Neural progenitor cell (in vitro differentiated cells): ENCODE results near the gene MTHFR. TPM values are rescaled to one million over a fixed set of nuclear protein-coding genes. Genes with fewer than 3 reads are reported as not detected.
A peak's percentile ranks its signal among the peaks of the same experiment; 100 is the strongest.

Experiments
- DNase-seq: peaks from one replicate; pipeline ENCODE4 v3.0.0-alpha.2; 2016; ENCODE audit warnings: low spot score
- H2AFZ ChIP-seq: fragments of 200-600 bp; sonication (generic); replicated peaks from 2 replicates; pipeline ENCODE4 v1.6.1; 2016; ENCODE audit warnings: antibody characterized with exemption
- H3F3A ChIP-seq: fragments of 200-600 bp; sonication (generic); 2 replicates; pipeline ENCODE4 v1.6.1; 2016; ENCODE audit warnings: antibody characterized with exemption, low read depth
- H3K27ac ChIP-seq: fragments of 200-600 bp; sonication (generic); 2 replicates; pipeline ENCODE4 v1.5.1; 2016; ENCODE audit warnings: mild to moderate bottlenecking
- H3K27me3 ChIP-seq: fragments of 200-600 bp; sonication (generic); 2 replicates; pipeline ENCODE4 v1.6.1; 2016; ENCODE audit warnings: mild to moderate bottlenecking, moderate library complexity
- H3K36me3 ChIP-seq: fragments of 200-600 bp; sonication (generic); 2 replicates; pipeline ENCODE4 v1.5.1; 2016
- H3K4me1 ChIP-seq: fragments of 200-600 bp; sonication (generic); 2 replicates; pipeline ENCODE4 v1.6.1; 2016; ENCODE audit warnings: mixed run types
- H3K4me2 ChIP-seq: fragments of 200-600 bp; sonication (generic); 2 replicates; pipeline ENCODE4 v1.6.1; 2016
- H3K4me3 ChIP-seq: fragments of 200-600 bp; sonication (generic); 2 replicates; pipeline ENCODE4 v1.5.1; 2016
- H3K79me2 ChIP-seq: fragments of 200-600 bp; sonication (generic); 2 replicates; pipeline ENCODE4 v1.6.1; 2016; ENCODE audit warnings: low read depth
- H3K9ac ChIP-seq: fragments of 200-600 bp; sonication (generic); 2 replicates; pipeline ENCODE4 v1.6.1; 2016
- H3K9me3 ChIP-seq: fragments of 200-600 bp; sonication (generic); 2 replicates; pipeline ENCODE4 v1.5.1; 2016; ENCODE audit warnings: low read depth
- H4K20me1 ChIP-seq: fragments of 200-600 bp; sonication (generic); 2 replicates; pipeline ENCODE4 v1.6.1; 2016; ENCODE audit warnings: low read depth
- H3K27ac Mint-ChIP-seq: 3 replicates; pipeline ENCODE4 v1.8.0; 2021; ENCODE audit warnings: mixed read lengths
- H3K27me3 Mint-ChIP-seq: 2 replicates; pipeline ENCODE4 v1.8.0; 2022; ENCODE audit warnings: low read depth, mild to moderate bottlenecking, inconsistent platforms, moderate library complexity, mixed read lengths; ENCODE audit not compliant: insufficient read depth
- H3K36me3 Mint-ChIP-seq: 3 replicates; pipeline ENCODE4 v1.8.0; 2021; ENCODE audit warnings: mixed read lengths
- H3K4me1 Mint-ChIP-seq: 3 replicates; pipeline ENCODE4 v1.8.0; 2021; ENCODE audit warnings: mixed read lengths
- H3K4me3 Mint-ChIP-seq: 3 replicates; pipeline ENCODE4 v1.8.0; 2021; ENCODE audit warnings: mild to moderate bottlenecking, moderate library complexity, mixed read lengths
- H3K9me3 Mint-ChIP-seq: 3 replicates; pipeline ENCODE4 v1.8.0; 2020; ENCODE audit warnings: mixed read lengths
- CTCF ChIP-seq: fragments of 200-600 bp; sonication (generic); IDR thresholded peaks from 2 replicates; pipeline ENCODE4 v1.5.1; 2017; ENCODE audit warnings: antibody characterized with exemption, mild to moderate bottlenecking
- EZH2 ChIP-seq: fragments of 200-600 bp; sonication (generic); IDR thresholded peaks from 2 replicates; pipeline ENCODE4 v1.6.1; 2017; ENCODE audit warnings: antibody characterized with exemption, mild to moderate bottlenecking, moderate library complexity
- EZH2phosphoT487 ChIP-seq: fragments of 200-600 bp; sonication (generic); IDR thresholded peaks from 2 replicates; pipeline ENCODE4 v1.6.1; 2017; ENCODE audit warnings: antibody characterized with exemption
- total RNA-seq: library from RNA; depleted of rRNA; stranded (reverse); fragments of >200 nt; gene quantifications from 2 replicates; pipeline ENCODE4 v1.2.3, GENCODE V29; 2015; ENCODE audit warnings: low replicate concordance

Gene MTHFR
- total RNA-seq, 1 donor from 2014 or later: 7.0 TPM

- peaks cover 12% of the 10 kb centered on the region for H3K4me1 ChIP-seq
- peak overlapping the region; percentile 9 for H3K27ac Mint-ChIP-seq
- H3K4me3 Mint-ChIP-seq: no peak overlapping the region
Observed at GRCh38 chr1:11790880-11791715, 14.7 kb downstream of the MTHFR start.

GRCh38 chr1:11790101-11790879 is 15.5 kb downstream of the MTHFR start:
- no peaks in the 10 kb centered on the region for H3K9me3 Mint-ChIP-seq
- Histone ChIP-seq H3K36me3 (no peaks in the 10 kb centered on the region), H3K4me3 (no peak overlapping the region), H2AFZ (no peak overlapping the region), H3K79me2 (no peaks in the 10 kb centered on the region), H3K9me3 (no peaks in the 10 kb centered on the region), H3K4me1 (peaks cover 12% of the 10 kb centered on the region), H3K27ac (no peak overlapping the region), H3K9ac (no peak overlapping the region), H3K4me2 (no peak overlapping the region), H3K27me3 (no peaks in the 10 kb centered on the region), H4K20me1 (no peaks in the 10 kb centered on the region), H3F3A (peaks cover 10% of the 10 kb centered on the region)
- H3K4me1 Mint-ChIP-seq: peaks cover 8% of the 10 kb centered on the region
- H3K27me3 Mint-ChIP-seq: no peaks in the 10 kb centered on the region
- H3K36me3 Mint-ChIP-seq: peaks cover 10% of the 10 kb centered on the region
- TF ChIP-seq CTCF (no peak), EZH2phosphoT487 (no peak)
- no peak overlapping the region for H3K4me3 Mint-ChIP-seq
- H3K27ac Mint-ChIP-seq: peak overlapping the region; percentile 9
- DNase-seq: peak; percentile 1

More at GRCh38 chr1:11790880-11791715, 14.7 kb downstream of the MTHFR start:
- Mint-ChIP-seq H3K27me3 (no peaks in the 10 kb centered on the region), H3K9me3 (no peaks in the 10 kb centered on the region), H3K36me3 (peaks cover 14% of the 10 kb centered on the region), H3K4me1 (peaks cover 5% of the 10 kb centered on the region)
- Histone ChIP-seq H3K9ac (no peak overlapping the region), H3K4me3 (no peak overlapping the region), H3K79me2 (no peaks in the 10 kb centered on the region), H3F3A (peaks cover 10% of the 10 kb centered on the region), H4K20me1 (no peaks in the 10 kb centered on the region), H3K9me3 (no peaks in the 10 kb centered on the region), H3K27me3 (no peaks in the 10 kb centered on the region), H3K4me2 (no peak overlapping the region), H3K36me3 (no peaks in the 10 kb centered on the region), H3K27ac (no peak overlapping the region), H2AFZ (no peak overlapping the region)
- TF ChIP-seq EZH2phosphoT487: no peak
- TF ChIP-seq EZH2: no peak
- no peak for TF ChIP-seq CTCF
- peak; percentile 1 for DNase-seq

- Histone ChIP-seq H3K9me3 (no peaks in the 10 kb centered on the region), H3K79me2 (no peaks in the 10 kb centered on the region), H3K4me1 (peaks cover 15% of the 10 kb centered on the region), H3K36me3 (no peaks in the 10 kb centered on the region), H3F3A (peaks cover 13% of the 10 kb centered on the region), H4K20me1 (no peaks in the 10 kb centered on the region), H3K4me2 (no peak overlapping the region), H3K9ac (no peak overlapping the region), H3K27ac (no peak overlapping the region), H2AFZ (no peak overlapping the region), H3K27me3 (no peaks in the 10 kb centered on the region), H3K4me3 (no peak overlapping the region)
- Mint-ChIP-seq H3K36me3 (peaks cover 7% of the 10 kb centered on the region), H3K4me3 (no peak overlapping the region), H3K27me3 (no peaks in the 10 kb centered on the region), H3K9me3 (no peaks in the 10 kb centered on the region), H3K4me1 (peaks cover 8% of the 10 kb centered on the region), H3K27ac (peak overlapping the region; percentile 83)
- peak; percentile 1 for DNase-seq
- TF ChIP-seq EZH2phosphoT487: no peak
- no peak for TF ChIP-seq EZH2
- TF ChIP-seq CTCF: no peak
Observed at GRCh38 chr1:11789126-11790067, 16.4 kb downstream of the MTHFR start.
